GM12878 (cell line): ENCODE measurements around the gene HS3ST5. TPM values are rescaled to one million over a fixed set of nuclear protein-coding genes. Genes with fewer than 3 reads are reported as not detected.

Source experiments
- ATAC-seq: fragments of 200-7000 bp; cut with Tn5 transposase; 3 replicates; pipeline ENCODE4 v1.9.1; 2020; ENCODE audit warnings: mild to moderate bottlenecking, moderate library complexity
- BruUV-seq: library from RNA; stranded (reverse); fragments of 400-500 nt; replicated peaks from 2 replicates; lab custom pipeline; 2021; lab: Mats Ljungman, UMichigan
- CTCF ChIA-PET: fragments of 300-600 bp; sonication (Branson Sonifier 250); formaldehyde crosslinking; extraction: SDS; loops from one replicate; lab custom pipeline; 2021; ENCODE audit warnings: inconsistent platforms; lab: Yijun Ruan, JAX
- POLR2A ChIA-PET: fragments of 350-600 bp; formaldehyde crosslinking; extraction: SDS; loops from one replicate; lab custom pipeline; 2021; ENCODE audit warnings: inconsistent platforms; lab: Charles Lee
- RAD21 ChIA-PET: fragments of 300-600 bp; sonication (Branson Sonifier 250); formaldehyde crosslinking; loops from one replicate; lab custom pipeline; 2023; ENCODE audit warnings: antibody characterized with exemption; ENCODE audit not compliant: unreplicated experiment; lab: Charles Lee
- SMC1A ChIA-PET: fragments of 300-600 bp; sonication (Branson Sonifier 250); formaldehyde crosslinking; loops from one replicate; lab custom pipeline; 2023; ENCODE audit not compliant: unreplicated experiment, uncharacterized antibody; lab: Charles Lee
- DNase-seq: peaks from one replicate; pipeline ENCODE4 v3.0.0-alpha.2; 2011; ENCODE audit warnings: low read depth, low spot score
- FAIRE-seq: peaks from 3 replicates; lab custom pipeline; 2011; peaks lifted over from hg19 to GRCh38; lab: Jason Lieb, UNC
- H2AFZ ChIP-seq: 2 replicates; pipeline ENCODE4 v1.6.0; 2011; ENCODE audit warnings: low read depth, low read length, control low read depth; ENCODE audit not compliant: control insufficient read depth
- H3K27ac ChIP-seq: 2 replicates; pipeline ENCODE4 v1.5.1; 2011; ENCODE audit warnings: control low read depth; ENCODE audit not compliant: control insufficient read depth, insufficient read depth
- H3K27me3 ChIP-seq, 2 experiments: replicated peaks in 1 of 2; 2 replicates each; pipeline versions ENCODE4 v1.6.0 to v1.6.1; 2011; ENCODE audit warnings: low read length in 1 of 2; ENCODE audit not compliant: control insufficient read depth in 2 of 2, insufficient read depth in 2 of 2
- H3K36me3 ChIP-seq, 2 experiments: 2 replicates each; pipeline ENCODE4 v1.5.1; 2011; ENCODE audit warnings: low read length in 1 of 2; ENCODE audit not compliant: control insufficient read depth in 2 of 2, insufficient read depth in 2 of 2
- H3K4me1 ChIP-seq: 2 replicates; pipeline ENCODE4 v1.6.1; 2011; ENCODE audit warnings: mild to moderate bottlenecking, low read length, moderate library complexity, mixed read lengths; ENCODE audit not compliant: control insufficient read depth, insufficient read depth
- H3K4me2 ChIP-seq: 2 replicates; pipeline ENCODE4 v1.6.0; 2011; ENCODE audit warnings: control low read depth; ENCODE audit not compliant: control insufficient read depth, insufficient read depth
- H3K4me3 ChIP-seq: fragments of 200-600 bp; sonication (generic); 2 replicates; pipeline ENCODE4 v1.5.1; 2016
- H3K79me2 ChIP-seq: 2 replicates; pipeline ENCODE4 v1.6.0; 2011; ENCODE audit warnings: low read length; ENCODE audit not compliant: control insufficient read depth, insufficient read depth
- H3K9ac ChIP-seq: 2 replicates; pipeline ENCODE4 v1.8.0; 2011; ENCODE audit warnings: low read length, control low read depth, mixed read lengths; ENCODE audit not compliant: control insufficient read depth, insufficient read depth
- H3K9me3 ChIP-seq: replicated peaks from 3 replicates; pipeline ENCODE4 v1.5.1; 2011; ENCODE audit warnings: mild to moderate bottlenecking, low read length; ENCODE audit not compliant: control insufficient read depth, insufficient read depth
- H4K20me1 ChIP-seq: 2 replicates; pipeline ENCODE4 v1.6.0; 2011; ENCODE audit not compliant: control insufficient read depth, insufficient read depth
- ATF3 ChIP-seq: IDR thresholded peaks from 2 replicates; pipeline ENCODE4 v1.6.1; 2011; ENCODE audit warnings: low read depth, mild to moderate bottlenecking, low read length, moderate library complexity, borderline replicate concordance; ENCODE audit errors: extremely low read depth
- BHLHE40 ChIP-seq, 2 experiments: fragments of 450-650 bp in 1 of 2; IDR thresholded peaks; 2 replicates each; pipeline ENCODE4 v1.6.1; 2011 to 2017; ENCODE audit warnings: low read depth in 2 of 2, borderline replicate concordance in 1 of 2, improper control_type of control experiment in 1 of 2, low read length in 1 of 2, mild to moderate bottlenecking in 1 of 2
- HDGF ChIP-seq: fragments of 450-650 bp; IDR thresholded peaks from 2 replicates; pipeline ENCODE4 v1.6.1; 2016; ENCODE audit warnings: antibody characterized with exemption
- KAT2A ChIP-seq: conservative IDR thresholded peaks from 2 replicates; pipeline ENCODE4 v1.6.1; 2011; ENCODE audit warnings: low read depth, low read length; ENCODE audit not compliant: control insufficient read depth
- MAX ChIP-seq: IDR thresholded peaks from 2 replicates; pipeline ENCODE4 v1.6.1; 2012; ENCODE audit warnings: low read depth, low read length, improper control_type of control experiment
- MEF2B ChIP-seq: fragments of 450-650 bp; IDR thresholded peaks from 2 replicates; pipeline ENCODE4 v1.6.1; 2018; ENCODE audit warnings: mild to moderate bottlenecking, moderate library complexity; ENCODE audit not compliant: partially characterized antibody, poor library complexity, severe bottlenecking
- NFXL1 ChIP-seq: fragments of 450-650 bp; IDR thresholded peaks from 2 replicates; pipeline ENCODE4 v1.6.1; 2017; ENCODE audit warnings: antibody characterized with exemption, mild to moderate bottlenecking, borderline replicate concordance
- NFYB ChIP-seq: IDR thresholded peaks from 2 replicates; pipeline ENCODE4 v1.6.1; 2011; ENCODE audit warnings: low read depth, mild to moderate bottlenecking, low read length, improper control_type of control experiment, moderate library complexity; ENCODE audit not compliant: insufficient read depth
- PAX5 ChIP-seq: IDR thresholded peaks from 2 replicates; pipeline ENCODE4 v1.6.1; 2011; ENCODE audit warnings: low read depth, low read length, borderline replicate concordance
- RUNX3 ChIP-seq: IDR thresholded peaks from 2 replicates; pipeline ENCODE4 v1.6.1; 2012; ENCODE audit warnings: low read length, inconsistent platforms
- SMC3 ChIP-seq: IDR thresholded peaks from 2 replicates; pipeline ENCODE4 v1.6.1; 2011; ENCODE audit warnings: low read length, improper control_type of control experiment, borderline replicate concordance
- TAF1 ChIP-seq: IDR thresholded peaks from 2 replicates; pipeline ENCODE4 v1.6.1; 2011; ENCODE audit warnings: mild to moderate bottlenecking, low read depth, low read length, borderline replicate concordance
- ZNF622 ChIP-seq: fragments of 450-650 bp; IDR thresholded peaks from 2 replicates; pipeline ENCODE4 v1.6.1; 2017; ENCODE audit warnings: mild to moderate bottlenecking, inconsistent platforms
- WGBS: methylation state at CpG from one replicate; pipeline ENCODE4 v1.1.6; 2016; ENCODE audit warnings: low lambda C conversion rate; ENCODE audit not compliant: insufficient replicate concordance, insufficient coverage; ENCODE audit errors: missing lambda C conversion rate; 5-methylcytosine and 5-hydroxymethylcytosine counted together
- in situ Hi-C: fragments of 300-500 bp; cut with MboI; formaldehyde crosslinking; loops from 9 replicates; pipeline ENCODE4 v1.14.3; 2018; ENCODE audit warnings: mixed read lengths
- intact Hi-C: fragments of 100-400 bp; cut with micrococcal nuclease; formaldehyde crosslinking; loops from one replicate; pipeline ENCODE4 v1.14.2; 2022; ENCODE audit not compliant: unreplicated experiment
- polyA plus RNA-seq, 11 experiments: library from polyadenylated mRNA; depleted of rRNA in 4 of 11; unstranded in 6 of 11; stranded (reverse) in 5 of 11; fragments of >200 nt; fragmentation: Nextera tagmentation in 4 of 11; fragmentation: Illumina TruSeq in 1 of 11; extraction: Ambion mirVana in 4 of 11; extraction: Trizol in 1 of 11; gene quantifications; 1 replicate in 1 of 11; 2 replicates in 10 of 11; pipeline versions ENCODE4 v1.2.1 to v1.2.3, GENCODE V29; 2011 to 2016; ENCODE audit warnings: inconsistent platforms in 2 of 11, missing spikeins in 2 of 11, low read depth in 1 of 11
- total RNA-seq, 4 experiments: library from RNA; depleted of rRNA in 3 of 4; stranded (reverse); fragments of >200 nt in 3 of 4; fragmentation: Illumina TruSeq in 1 of 4; extraction: Trizol in 1 of 4; gene quantifications; 2 replicates each; pipeline versions ENCODE4 v1.2.1 to v1.2.3, GENCODE V29; 2013 to 2021

The HS3ST5 gene
- total and polyA plus RNA-seq, 10 of the 15 experiments (the other 5 are each of a cell fraction or from before 2014, with no cell fraction given), result 0.04 TPM; not detected in 9

- in situ Hi-C loops, result no loop called here
- BruUV-seq, result no TSS peak
- FAIRE-seq, result no peak
These were observed 280.6 kb downstream of the HS3ST5 start for GRCh38 chr6:114062199-114062598.

More at GRCh38 chr6:114062199-114062598, 280.6 kb downstream of the HS3ST5 start:
- RAD21 ChIA-PET, result no interaction called here
- intact Hi-C loops, result no loop called here
- SMC1A ChIA-PET, result no interaction called here
- Histone ChIP-seq H3K4me1 (no peaks in the 10 kb centered on the region; the same call in none of the 2 replicates), H2AFZ (no peak overlapping the region), H3K4me3 (no peak overlapping the region), H3K36me3 (no peaks in the 10 kb centered on the region), H3K9ac (no peak overlapping the region), H3K4me2 (no peak overlapping the region), H3K27ac (no peak overlapping the region), H3K79me2 (no peaks in the 10 kb centered on the region), H3K27me3 (no peaks in the 10 kb centered on the region), H3K9me3 (no peaks in the 10 kb centered on the region), H4K20me1 (no peaks in the 10 kb centered on the region)
- 0% methylated on average over 5 of the region's 5 CpGs for whole genome bisulfite sequencing
- ATAC-seq, result no peak
- no peak for DNase-seq
- CTCF ChIA-PET, result interaction anchor here (0.8 to 1.8 kb wide), 2 partner anchors 13 to 47 kb away, joined by 3 to 4 read pairs; no protein-coding TSS in a partner anchor
- TF ChIP-seq NFXL1 (no peak), PAX5 (no peak), ZNF622 (no peak), MAX (no peak), ATF3 (no peak), MEF2B (no peak), HDGF (no peak), NFYB (no peak), RUNX3 (no peak), KAT2A (no peak), TAF1 (no peak), BHLHE40 (IDR thresholded peaks at IDR 0.05; ENCODE audit: borderline replicate concordance in 1 of 2, low read depth in 2 of 2, low read length in 1 of 2) (no peak), SMC3 (no peak)
- POLR2A ChIA-PET, result interaction anchor here (0.6 kb wide), 1 partner anchor 135 kb away, joined by 3 read pairs; no protein-coding TSS in a partner anchor
